PC-3 (cell line): ENCODE measurements around the gene PDC.

Source experiments
- EZH2 ChIP-seq: fragments of 300-600 bp; sonication (generic); IDR thresholded peaks from one replicate; pipeline ENCODE4 v1.6.1; 2017; ENCODE audit warnings: antibody characterized with exemption, mild to moderate bottlenecking, low read length; ENCODE audit not compliant: unreplicated experiment
- EZH2phosphoT487 ChIP-seq: fragments of 300-600 bp; sonication (generic); IDR thresholded peaks from 2 replicates; pipeline ENCODE4 v1.6.1; 2018; ENCODE audit warnings: mild to moderate bottlenecking, antibody characterized with exemption, low read length, borderline replicate concordance
- TF ChIP-seq, protein P1 (sequence below): fragments of 300-600 bp; sonication (generic); conservative IDR thresholded peaks from 2 replicates; pipeline ENCODE4 v1.5.1; 2017; ENCODE audit warnings: antibody characterized with exemption, low read depth, mild to moderate bottlenecking, low read length

DNA sequence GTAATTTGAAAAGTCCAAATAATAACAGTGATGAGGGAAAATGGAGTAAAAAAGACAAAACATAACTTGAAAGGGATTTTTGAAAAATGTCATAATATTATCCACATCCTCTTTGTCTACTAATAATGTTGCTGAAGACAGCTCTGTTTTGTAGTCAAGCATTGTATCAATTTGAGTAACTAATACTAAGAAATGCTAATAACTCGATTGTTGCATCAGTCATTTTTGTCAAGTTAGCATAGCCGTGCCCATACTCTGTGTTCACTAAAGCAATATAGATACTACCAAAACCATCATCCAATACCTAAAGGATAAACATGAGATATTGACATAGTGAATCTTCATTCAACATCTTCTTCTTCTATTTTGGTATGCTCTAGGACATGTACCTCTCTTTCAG lies 17.3 kb downstream of the PDC start:
- TF ChIP-seq, protein P1, sequence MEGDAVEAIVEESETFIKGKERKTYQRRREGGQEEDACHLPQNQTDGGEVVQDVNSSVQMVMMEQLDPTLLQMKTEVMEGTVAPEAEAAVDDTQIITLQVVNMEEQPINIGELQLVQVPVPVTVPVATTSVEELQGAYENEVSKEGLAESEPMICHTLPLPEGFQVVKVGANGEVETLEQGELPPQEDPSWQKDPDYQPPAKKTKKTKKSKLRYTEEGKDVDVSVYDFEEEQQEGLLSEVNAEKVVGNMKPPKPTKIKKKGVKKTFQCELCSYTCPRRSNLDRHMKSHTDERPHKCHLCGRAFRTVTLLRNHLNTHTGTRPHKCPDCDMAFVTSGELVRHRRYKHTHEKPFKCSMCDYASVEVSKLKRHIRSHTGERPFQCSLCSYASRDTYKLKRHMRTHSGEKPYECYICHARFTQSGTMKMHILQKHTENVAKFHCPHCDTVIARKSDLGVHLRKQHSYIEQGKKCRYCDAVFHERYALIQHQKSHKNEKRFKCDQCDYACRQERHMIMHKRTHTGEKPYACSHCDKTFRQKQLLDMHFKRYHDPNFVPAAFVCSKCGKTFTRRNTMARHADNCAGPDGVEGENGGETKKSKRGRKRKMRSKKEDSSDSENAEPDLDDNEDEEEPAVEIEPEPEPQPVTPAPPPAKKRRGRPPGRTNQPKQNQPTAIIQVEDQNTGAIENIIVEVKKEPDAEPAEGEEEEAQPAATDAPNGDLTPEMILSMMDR, result no peak
- no peak for TF ChIP-seq EZH2
- TF ChIP-seq EZH2phosphoT487, result no peak
